ENCODE measurements around the gene TAF7L. TPM values are rescaled to one million over a fixed set of nuclear protein-coding genes. Genes with fewer than 3 reads are reported as not detected.
"Not testable (repeated sequence)": the region's sequence is repeated elsewhere in the genome, so short reads cannot be mapped to it uniquely, and the experiment has no call there.

TAF7L gene
- total RNA-seq, 1 experiment from 2014 or later, result 0.24 TPM

DNA sequence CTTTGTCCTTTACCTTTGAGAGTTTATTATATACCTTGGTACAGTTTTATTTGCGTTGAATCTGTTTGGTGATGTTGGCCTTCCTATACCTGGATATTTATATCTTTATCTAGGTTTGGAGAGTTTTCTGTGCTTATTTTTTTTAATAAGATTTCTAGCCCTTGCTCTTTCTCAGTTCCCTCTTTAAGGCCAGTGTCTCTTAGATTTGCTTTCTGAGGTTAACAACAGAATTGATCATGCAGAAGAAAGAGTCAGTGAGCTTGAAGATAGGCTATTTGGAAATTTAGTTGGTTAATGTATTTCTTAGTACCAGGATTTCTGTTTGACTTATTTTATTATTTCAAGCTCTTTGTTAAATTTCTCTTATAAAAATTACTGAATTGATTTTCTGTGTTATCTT is 12.7 kb upstream of the TAF7L start:
- no peaks in the 10 kb centered on the region for H4K20me1 ChIP-seq (ENCODE audit: insufficient read depth)
- no peak overlapping the region for H3K27ac ChIP-seq
- ChIA-PET POLR2A (ENCODE audit: unreplicated experiment) (no interaction called here), CTCF (no interaction called here)
- H3K36me3 ChIP-seq (ENCODE audit: low read depth), result no peaks in the 10 kb centered on the region
- H3K9me2 ChIP-seq (ENCODE audit: insufficient read depth), result no peaks in the 10 kb centered on the region
- no peak overlapping the region for H3K4me3 ChIP-seq
- no peaks in the 10 kb centered on the region for H3K27me3 ChIP-seq (ENCODE audit: insufficient read depth, low read depth)
- no peaks in the 10 kb centered on the region for H3F3A ChIP-seq (ENCODE audit: insufficient read depth, low read depth)
- TF ChIP-seq EZH2 (IDR thresholded peaks at IDR 0.05; ENCODE audit: low read depth) (no peak), CTCF (conservative IDR thresholded peaks at IDR 0.05) (no peak)
- intact Hi-C loops (cut with micrococcal nuclease; ENCODE audit: unreplicated experiment), result no loop called here
- no peak overlapping the region for H3K4me2 ChIP-seq
- BruUV-seq (replicated peaks), result no TSS peak
- no peaks in the 10 kb centered on the region for H3K9me3 ChIP-seq (ENCODE audit: insufficient read depth, low read depth)
- H3K4me1 ChIP-seq (replicated peaks; ENCODE audit: insufficient read depth), result no peaks in the 10 kb centered on the region
- H3K79me2 ChIP-seq (ENCODE audit: low read depth), result no peaks in the 10 kb centered on the region
- H2AFZ ChIP-seq, result no peak overlapping the region
- DNase-seq, result no peak

DNA sequence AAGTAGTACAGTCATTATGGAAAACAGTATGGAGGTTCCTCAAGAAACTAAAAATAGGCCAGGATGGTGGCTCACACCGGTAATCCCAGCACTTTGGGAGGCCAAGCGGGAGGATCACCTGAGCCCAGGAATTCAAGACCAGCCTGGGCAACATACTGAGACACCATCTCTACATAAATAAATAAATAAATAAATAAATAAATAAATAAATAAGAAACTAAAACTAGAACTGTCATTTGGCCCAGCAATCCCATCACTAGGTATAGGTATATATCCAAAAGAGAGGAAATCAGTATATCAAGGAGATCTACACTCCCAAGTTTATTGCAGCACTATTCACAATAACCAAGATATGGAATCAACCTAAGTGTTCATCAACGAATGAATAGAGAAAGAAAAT is 4.5 kb upstream of the TAF7L start:
- H3K27me3 ChIP-seq (ENCODE audit: insufficient read depth, low read depth); H3K36me3 ChIP-seq (ENCODE audit: low read depth); H3K4me2 ChIP-seq; H3K27ac ChIP-seq; H3K79me2 ChIP-seq (ENCODE audit: low read depth); intact Hi-C loops (cut with micrococcal nuclease; ENCODE audit: unreplicated experiment); H4K20me1 ChIP-seq (ENCODE audit: insufficient read depth); H3F3A ChIP-seq (ENCODE audit: insufficient read depth, low read depth); BruUV-seq (replicated peaks); POLR2A ChIA-PET (ENCODE audit: unreplicated experiment); H3K4me1 ChIP-seq (replicated peaks; ENCODE audit: insufficient read depth); H2AFZ ChIP-seq; H3K9me3 ChIP-seq (ENCODE audit: insufficient read depth, low read depth); CTCF ChIA-PET; H3K9me2 ChIP-seq (ENCODE audit: insufficient read depth); DNase-seq; H3K4me3 ChIP-seq: not testable (repeated sequence)

DNA sequence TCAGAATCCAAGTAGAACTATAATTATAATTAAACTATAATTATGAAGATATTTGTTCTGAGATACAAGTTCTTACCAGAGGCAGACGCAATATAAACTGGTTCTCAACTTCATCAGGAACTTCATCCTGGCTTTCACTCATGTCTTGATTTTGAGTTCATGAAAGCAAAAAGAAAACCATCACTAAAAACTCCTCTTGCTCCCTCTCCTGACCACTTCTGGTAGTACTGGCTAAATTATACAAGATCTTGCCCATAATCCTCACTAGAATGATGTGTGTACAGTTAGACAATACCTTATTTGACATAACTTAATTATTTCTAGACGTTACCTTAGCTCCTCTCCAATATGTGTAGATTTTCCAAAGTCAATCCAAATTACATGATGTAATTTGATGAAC is 3.7 kb downstream of the TAF7L start:
- no TSS peak for BruUV-seq (replicated peaks)
- Histone ChIP-seq H3K36me3 (ENCODE audit: low read depth) (no peaks in the 10 kb centered on the region), H3K4me1 (replicated peaks; ENCODE audit: insufficient read depth) (no peaks in the 10 kb centered on the region), H3K9me3 (ENCODE audit: insufficient read depth, low read depth) (no peaks in the 10 kb centered on the region), H3K9me2 (ENCODE audit: insufficient read depth) (no peaks in the 10 kb centered on the region), H3F3A (ENCODE audit: insufficient read depth, low read depth) (no peaks in the 10 kb centered on the region), H3K27ac (no peak overlapping the region), H3K4me3 (no peak overlapping the region), H3K27me3 (ENCODE audit: insufficient read depth, low read depth) (no peaks in the 10 kb centered on the region), H3K79me2 (ENCODE audit: low read depth) (no peaks in the 10 kb centered on the region), H2AFZ (no peak overlapping the region), H4K20me1 (ENCODE audit: insufficient read depth) (no peaks in the 10 kb centered on the region), H3K4me2 (no peak overlapping the region)
- ChIA-PET POLR2A (ENCODE audit: unreplicated experiment) (no interaction called here), CTCF (interaction anchor here (0.5 kb wide), 1 partner anchor 617 kb away, joined by 5 read pairs; no protein-coding TSS in a partner anchor)
- intact Hi-C loops (cut with micrococcal nuclease; ENCODE audit: unreplicated experiment), result loop anchor here (5.0 kb wide), 1 partner anchor 390 kb away; no protein-coding TSS in a partner anchor
- TF ChIP-seq CTCF (conservative IDR thresholded peaks at IDR 0.05), result peak; percentile 68
- no peak for TF ChIP-seq EZH2 (IDR thresholded peaks at IDR 0.05; ENCODE audit: low read depth)
- peak in 1 of 2 experiments; percentile 4 for DNase-seq

DNA sequence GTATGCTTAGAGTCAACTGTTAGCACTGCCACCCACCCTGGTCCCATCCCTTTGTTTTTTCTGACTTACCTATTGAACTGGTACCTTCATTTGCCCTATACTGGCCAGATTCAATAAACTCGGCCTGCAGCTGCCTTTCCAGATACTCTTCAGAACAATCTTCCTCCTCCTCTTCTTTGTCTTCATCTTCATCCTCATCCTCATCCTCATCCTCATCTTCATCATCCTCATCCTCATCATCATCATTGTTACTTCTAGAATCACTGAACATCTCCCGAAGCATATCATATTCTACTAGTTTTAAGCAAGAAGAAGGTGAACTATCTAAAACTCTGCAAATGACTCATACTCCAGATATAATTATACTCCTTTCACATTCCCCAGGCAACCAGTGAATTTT is 14.9 kb downstream of the TAF7L start:
- DNase-seq, result no peak
- H3K27ac ChIP-seq, result no peak overlapping the region
- H4K20me1 ChIP-seq (ENCODE audit: insufficient read depth), result no peaks in the 10 kb centered on the region
- no peaks in the 10 kb centered on the region for H3K9me2 ChIP-seq (ENCODE audit: insufficient read depth)
- H3K4me2 ChIP-seq, result no peak overlapping the region
- intact Hi-C loops (cut with micrococcal nuclease; ENCODE audit: unreplicated experiment), result no loop called here
- H3K79me2 ChIP-seq (ENCODE audit: low read depth), result no peaks in the 10 kb centered on the region
- H3F3A ChIP-seq (ENCODE audit: insufficient read depth, low read depth), result no peaks in the 10 kb centered on the region
- no peak overlapping the region for H3K4me3 ChIP-seq
- no peaks in the 10 kb centered on the region for H3K9me3 ChIP-seq (ENCODE audit: insufficient read depth, low read depth)
- no TSS peak for BruUV-seq (replicated peaks)
- POLR2A ChIA-PET (ENCODE audit: unreplicated experiment), result no interaction called here
- no peaks in the 10 kb centered on the region for H3K4me1 ChIP-seq (replicated peaks; ENCODE audit: insufficient read depth)
- no peaks in the 10 kb centered on the region for H3K27me3 ChIP-seq (ENCODE audit: insufficient read depth, low read depth)
- H3K36me3 ChIP-seq (ENCODE audit: low read depth), result no peaks in the 10 kb centered on the region
- H2AFZ ChIP-seq, result no peak overlapping the region
- TF ChIP-seq CTCF (conservative IDR thresholded peaks at IDR 0.05) (no peak), EZH2 (IDR thresholded peaks at IDR 0.05; ENCODE audit: low read depth) (no peak)
- CTCF ChIA-PET, result no interaction called here

Measured in PC-9 (cell line).